GM12878 (cell line): Measurements from ENCODE around the gene OPTC.

Source experiments
- EP300 ChIP-seq, 2 experiments: fragments of 150-350 bp in 1 of 2; IDR thresholded peaks; 2 replicates each; pipeline ENCODE4 v1.6.1; 2011 to 2012; ENCODE audit warnings: low read depth in 2 of 2, low read length in 2 of 2, borderline replicate concordance in 1 of 2, improper control_type of control experiment in 1 of 2, inconsistent platforms in 1 of 2; ENCODE audit not compliant: control insufficient read depth in 1 of 2
- FOXM1 ChIP-seq: IDR thresholded peaks from 2 replicates; pipeline ENCODE4 v1.6.1; 2012; ENCODE audit warnings: low read depth, mild to moderate bottlenecking, inconsistent platforms, low read length, moderate library complexity
- POLR2A ChIP-seq: IDR thresholded peaks from 2 replicates; pipeline ENCODE4 v1.6.1; 2011; ENCODE audit warnings: low read depth, mild to moderate bottlenecking, low read length
- POLR2AphosphoS5 ChIP-seq: IDR thresholded peaks from 2 replicates; pipeline ENCODE4 v1.6.1; 2011; ENCODE audit warnings: mild to moderate bottlenecking, low read length, inconsistent platforms
- YY1 ChIP-seq: IDR thresholded peaks from 2 replicates; pipeline ENCODE4 v1.6.1; 2011; ENCODE audit warnings: low read depth, mild to moderate bottlenecking, low read length

GRCh38 chr1:203488539-203488938 is 5.4 kb upstream of the OPTC start:
- TF ChIP-seq FOXM1 (no peak), YY1 (no peak), EP300 (IDR thresholded peaks at IDR 0.05; ENCODE audit: borderline replicate concordance in 1 of 2, control insufficient read depth in 1 of 2, low read depth in 2 of 2, low read length in 2 of 2) (no peak), POLR2AphosphoS5 (no peak), POLR2A (no peak)
